Colonic mucosa (tissue), 4 donors: ENCODE results near the gene MRPS12. TPM values are rescaled to one million over a fixed set of nuclear protein-coding genes. Genes with fewer than 3 reads are reported as not detected.

Source experiments
- DNase-seq: peaks from one replicate; pipeline ENCODE4 v3.0.0-alpha.2; 2020
- H3K27ac ChIP-seq: fragments of 200-600 bp; one replicate; pipeline ENCODE4 v1.8.0; 2021
- H3K27me3 ChIP-seq: fragments of 200-600 bp; one replicate; pipeline ENCODE4 v1.8.0; 2021
- H3K36me3 ChIP-seq: fragments of 200-600 bp; one replicate; pipeline ENCODE4 v1.8.0; 2021
- H3K4me1 ChIP-seq: fragments of 200-600 bp; one replicate; pipeline ENCODE4 v1.8.0; 2021; ENCODE audit warnings: mild to moderate bottlenecking
- H3K4me3 ChIP-seq: fragments of 200-600 bp; one replicate; pipeline ENCODE4 v1.8.0; 2021
- H3K9ac ChIP-seq, 2 donors: one replicate each; pipeline ENCODE4 v1.7.0; 2013; ENCODE audit warnings: control low read depth in 2 of 2, low read depth in 2 of 2, low read length in 2 of 2
- H3K9me3 ChIP-seq: fragments of 200-600 bp; one replicate; pipeline ENCODE4 v1.8.0; 2021
- CTCF ChIP-seq: fragments of 200-600 bp; IDR thresholded peaks from one replicate; pipeline ENCODE4 v1.8.0; 2022; ENCODE audit warnings: antibody characterized with exemption, mild to moderate bottlenecking
- intact Hi-C: fragments of 100-400 bp; cut with DNase I; formaldehyde crosslinking; loops from one replicate; pipeline ENCODE4 v1.14.1; 2022
- total RNA-seq, 2 donors: library from RNA; stranded (reverse); fragmentation: NEBNext Ultra II Directional in 1 of 2; extraction: Animal tissue kit (Norgen Biotek cat#: 25700) in 1 of 2; gene quantifications; one replicate each; pipeline ENCODE4 v1.2.1, GENCODE V29; 2021
- donor health status: healthy.
- donor health status: DM: no; HTN: no; CAD: no.
- donor health status: DM: no; HTN: no; CAD: no.

The MRPS12 gene
- total RNA-seq, 2 donors from 2014 or later, result 38.0 to 107 TPM

- H3K9me3 ChIP-seq, result no peaks in the 10 kb centered on the region
Observed at GRCh38 chr19:38922482-38922881, 8.3 kb upstream of the MRPS12 start.

GRCh38 chr19:38924388-38924787 lies 6.4 kb upstream of the MRPS12 start:
- Histone ChIP-seq H3K4me3 (no peak overlapping the region), H3K27me3 (no peaks in the 10 kb centered on the region), H3K4me1 (no peaks in the 10 kb centered on the region), H3K9me3 (no peaks in the 10 kb centered on the region), H3K27ac (no peak overlapping the region), H3K9ac (no peak overlapping the region), H3K36me3 (no peaks in the 10 kb centered on the region)
- TF ChIP-seq CTCF, result no peak
- no peak for DNase-seq
- intact Hi-C loops, result loop anchor here (10.0 kb wide), 3 partner anchors 290 to 410 kb away; no protein-coding TSS in a partner anchor

More at GRCh38 chr19:38922482-38922881, 8.3 kb upstream of the MRPS12 start:
- Histone ChIP-seq H3K36me3 (no peaks in the 10 kb centered on the region), H3K27ac (no peak overlapping the region), H3K4me1 (no peaks in the 10 kb centered on the region), H3K27me3 (no peaks in the 10 kb centered on the region), H3K4me3 (no peak overlapping the region), H3K9ac (no peak overlapping the region)
- TF ChIP-seq CTCF, result no peak
- intact Hi-C loops, result loop anchor here (10.0 kb wide), 3 partner anchors 288 to 408 kb away; no protein-coding TSS in a partner anchor
- no peak for DNase-seq

- Histone ChIP-seq H3K9ac (no peak overlapping the region), H3K4me3 (no peak overlapping the region), H3K36me3 (no peaks in the 10 kb centered on the region), H3K27ac (no peak overlapping the region), H3K27me3 (no peaks in the 10 kb centered on the region), H3K4me1 (peaks cover 12% of the 10 kb centered on the region), H3K9me3 (no peaks in the 10 kb centered on the region)
- intact Hi-C loops, result loop anchor here (10.0 kb wide), 3 partner anchors 294 to 414 kb away; no protein-coding TSS in a partner anchor
- DNase-seq, result no peak
- TF ChIP-seq CTCF, result no peak
Observed at GRCh38 chr19:38928391-38929001, 2.2 kb upstream of the MRPS12 start.

- Histone ChIP-seq H3K4me3 (peak within 1 kb of the TSS; percentile 76), H3K9me3 (no peaks in the 10 kb centered on the region), H3K4me1 (peaks cover 12% of the 10 kb centered on the region), H3K27ac (peak within 1 kb of the TSS; percentile 88), H3K27me3 (no peaks in the 10 kb centered on the region), H3K36me3 (no peaks in the 10 kb centered on the region), H3K9ac (peak within 1 kb of the TSS; percentile 86 to 95)
- intact Hi-C loops, result loop anchor here (10.0 kb wide), 3 partner anchors 295 to 415 kb away; no protein-coding TSS in a partner anchor
- TF ChIP-seq CTCF, result peak; percentile 100
- peak; percentile 93 for DNase-seq
Observed at GRCh38 chr19:38929929-38930775, 592 bp upstream of the MRPS12 start, which contains the start of gene SARS2. Gene SARS2, minus strand, starts transcription at chr19:38930763. Its CDS starts 27 bp downstream, at chr19:38930736.

- intact Hi-C loops, result no loop called here
- Histone ChIP-seq H3K27me3 (no peaks in the 10 kb centered on the region), H3K4me3 (peak overlapping the region; percentile 76), H3K27ac (peak overlapping the region; percentile 88), H3K4me1 (peaks cover 12% of the 10 kb centered on the region), H3K9ac (peak overlapping the region; percentile 86 to 95), H3K36me3 (no peaks in the 10 kb centered on the region), H3K9me3 (no peaks in the 10 kb centered on the region)
- TF ChIP-seq CTCF, result no peak
- no peak for DNase-seq
Observed at GRCh38 chr19:38931521-38931793, 713 bp downstream of the MRPS12 start.
